Amniotic stem cell (primary cell): ENCODE measurements around the gene CRX.
"Not testable (repeated sequence)": the region's sequence is repeated elsewhere in the genome, so short reads cannot be mapped to it uniquely, and the experiment has no call there.

ENCODE experiments used
- DNase-seq: peaks from one replicate; lab custom pipeline; 2025; lab: John Stamatoyannopoulos, UW

Gene CRX

GRCh38 chr19:47803671-47804070, 18.1 kb upstream of the CRX start:
- not testable (repeated sequence) for DNase-seq

GRCh38 chr19:47804451-47804850, 17.3 kb upstream of the CRX start, which contains the start of gene TPRX1:
Gene TPRX1 (minus strand): TSS chr19:47804551. CDS start chr19:47804539, 12 bp downstream.
- not testable (repeated sequence) for DNase-seq

- no peak for DNase-seq
Measured at GRCh38 chr19:47805313-47805712, 16.4 kb upstream of the CRX start.

- DNase-seq: no peak
Measured at GRCh38 chr19:47806435-47806834, 15.3 kb upstream of the CRX start.

GRCh38 chr19:47813304-47813994, 8.3 kb upstream of the CRX start:
- DNase-seq: no peak

GRCh38 chr19:47813995-47814328, 7.8 kb upstream of the CRX start:
- DNase-seq: no peak

- DNase-seq: not testable (repeated sequence)
Measured at GRCh38 chr19:47816270-47816669, 5.5 kb upstream of the CRX start.

GRCh38 chr19:47818221-47818620, 3.5 kb upstream of the CRX start:
- DNase-seq: not testable (repeated sequence)

- no peak for DNase-seq
Measured at GRCh38 chr19:47819858-47820257, 1.9 kb upstream of the CRX start.

GRCh38 chr19:47820410-47820809, 1.3 kb upstream of the CRX start:
- DNase-seq: no peak

GRCh38 chr19:47824396-47824795, 2.7 kb downstream of the CRX start:
- no peak for DNase-seq

- no peak for DNase-seq
Measured at GRCh38 chr19:47826800-47827199, 5.1 kb downstream of the CRX start.

- DNase-seq: no peak
Measured at GRCh38 chr19:47832723-47833122, 11.0 kb downstream of the CRX start.

- DNase-seq: no peak
Measured at GRCh38 chr19:47836038-47836437, 14.3 kb downstream of the CRX start.

- DNase-seq: no peak
Measured at GRCh38 chr19:47839411-47839810, 17.7 kb downstream of the CRX start.

GRCh38 chr19:47839913-47840312, 18.2 kb downstream of the CRX start:
- DNase-seq: no peak

- no peak for DNase-seq
Measured at GRCh38 chr19:47842941-47843340, 21.2 kb downstream of the CRX start.

GRCh38 chr19:47848425-47848822, 26.7 kb downstream of the CRX start:
- no peak for DNase-seq

- no peak for DNase-seq
Measured at GRCh38 chr19:47848823-47849473, 27.2 kb downstream of the CRX start.

GRCh38 chr19:47853003-47853402, 31.3 kb downstream of the CRX start:
- no peak for DNase-seq

GRCh38 chr19:47854459-47854858, 32.7 kb downstream of the CRX start:
- no peak for DNase-seq

- DNase-seq: not testable (repeated sequence)
Measured at GRCh38 chr19:47858231-47858630, 36.5 kb downstream of the CRX start.

- not testable (repeated sequence) for DNase-seq
Measured at GRCh38 chr19:47858646-47859285, 37.0 kb downstream of the CRX start, which contains the start of gene TPRX2. Gene TPRX2 (plus strand): TSS chr19:47859235. CDS start chr19:47859247, 12 bp downstream.
